Measurements from ENCODE around the gene HSPBP1. TPM values are rescaled to one million over a fixed set of nuclear protein-coding genes. Genes with fewer than 3 reads are reported as not detected.

The HSPBP1 gene
- total and polyA plus RNA-seq, 2 of the 4 experiments (the other 2 are of a cell fraction) = 21.0 to 43.2 TPM

DNA sequence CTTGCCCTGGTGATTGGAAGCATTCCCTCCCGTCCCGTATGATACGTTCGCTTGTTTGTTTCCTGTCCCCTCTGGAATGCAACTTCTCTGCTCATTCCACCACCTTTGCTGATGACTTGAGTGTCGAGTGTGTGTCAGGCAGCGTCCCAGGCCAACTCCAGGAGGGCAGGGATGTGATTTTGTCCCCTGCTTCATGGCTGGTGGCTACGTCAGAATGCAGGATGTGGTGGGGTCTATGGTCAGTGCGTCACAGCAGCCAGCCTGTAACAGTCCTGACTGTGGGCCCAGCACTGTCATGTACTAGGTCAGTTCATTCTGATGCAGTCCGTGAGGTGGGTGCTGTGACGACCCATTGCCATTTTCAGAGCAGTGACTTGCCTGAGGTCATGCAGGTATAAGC, 20.1 kb upstream of the HSPBP1 start:
- DNase-seq (no peak), ATAC-seq (ENCODE audit: low read depth) (no peak)
- intact Hi-C loops (cut with micrococcal nuclease) = loop anchor here (5.0 to 10.0 kb wide), 2 partner anchors 87 to 155 kb away; partner anchors contain the start of genes RPL28 and TNNT1
- Histone ChIP-seq H3K79me1 (ENCODE audit: low read depth in 1 of 2, low read length in 2 of 2) (no peaks in the 10 kb centered on the region), H3K9me1 (ENCODE audit: insufficient read depth, low read length) (no peaks in the 10 kb centered on the region), H2AK5ac (ENCODE audit: low read depth, low read length) (no peak overlapping the region), H3K4me2 (ENCODE audit: low read depth, low read length) (no peak overlapping the region), H3K4ac (ENCODE audit: low read depth, low read length) (no peak overlapping the region), H3K14ac (replicated peaks; ENCODE audit: low read depth, low read length) (no peak overlapping the region), H2BK20ac (ENCODE audit: low read depth, low read length) (no peak overlapping the region), H2BK15ac (ENCODE audit: low read depth, low read length) (no peak overlapping the region), H3K9ac (ENCODE audit: low read depth, low read length) (no peak overlapping the region), H3K27ac (ENCODE audit: insufficient read depth, low read length) (no peak overlapping the region), H2AFZ (replicated peaks; ENCODE audit: low read length, poor library complexity) (no peak overlapping the region), H3K23ac (ENCODE audit: low read depth, low read length) (no peak overlapping the region), H4K20me1 (ENCODE audit: insufficient read depth, low read length) (no peaks in the 10 kb centered on the region), H3K27me3 (ENCODE audit: control insufficient read depth, insufficient read depth, low read length) (no peaks in the 10 kb centered on the region), H3K4me1 (ENCODE audit: control insufficient read depth, insufficient read depth, low read length) (no peaks in the 10 kb centered on the region), H3K9me3 (ENCODE audit: control insufficient read depth, insufficient read depth, low read length) (no peaks in the 10 kb centered on the region), H3K56ac (ENCODE audit: extremely low read depth, insufficient read depth, low read length) (no peak overlapping the region), H3K36me3 (ENCODE audit: control insufficient read depth, insufficient read depth, low read length) (peaks cover 39% of the 10 kb centered on the region), H2BK120ac (ENCODE audit: low read depth, low read length) (no peak overlapping the region), H4K91ac (ENCODE audit: insufficient read depth, low read depth, low read length) (no peak overlapping the region), H2BK5ac (ENCODE audit: low read depth, low read length, poor library complexity, severe bottlenecking) (no peak overlapping the region), H4K8ac (ENCODE audit: low read depth in 2 of 2, low read length in 2 of 2) (no peak overlapping the region), H3K18ac (ENCODE audit: low read depth, low read length) (no peak overlapping the region), H4K5ac (ENCODE audit: low read depth, low read length) (no peak overlapping the region), H2AK9ac (replicated peaks; ENCODE audit: low read depth, low read length, poor library complexity) (no peak overlapping the region), H3K4me3 (ENCODE audit: insufficient read depth, low read depth, low read length) (no peak overlapping the region)
- ChIA-PET CTCF (no interaction called here), POLR2A (ENCODE audit: unreplicated experiment) (no interaction called here)
- TF ChIP-seq RAD21 (IDR thresholded peaks at IDR 0.05; ENCODE audit: low read length) (no peak), CHD1 (IDR thresholded peaks at IDR 0.05; ENCODE audit: low read depth, low read length) (no peak), RFX5 (IDR thresholded peaks at IDR 0.05; ENCODE audit: low read depth, low read length) (no peak), MXI1 (IDR thresholded peaks at IDR 0.05; ENCODE audit: borderline replicate concordance, low read depth, low read length) (no peak), BHLHE40 (IDR thresholded peaks at IDR 0.05; ENCODE audit: low read depth, low read length) (no peak), MAFK (IDR thresholded peaks at IDR 0.05; ENCODE audit: low read depth, low read length) (no peak), MAZ (IDR thresholded peaks at IDR 0.05; ENCODE audit: borderline replicate concordance, low read depth, low read length) (no peak), RCOR1 (IDR thresholded peaks at IDR 0.05; ENCODE audit: insufficient replicate concordance, low read length) (no peak), POLR2A (IDR thresholded peaks at IDR 0.05; ENCODE audit: low read depth, low read length) (no peak), SMC3 (IDR thresholded peaks at IDR 0.05; ENCODE audit: low read depth, low read length) (no peak)
- TF ChIP-seq, protein P1, sequence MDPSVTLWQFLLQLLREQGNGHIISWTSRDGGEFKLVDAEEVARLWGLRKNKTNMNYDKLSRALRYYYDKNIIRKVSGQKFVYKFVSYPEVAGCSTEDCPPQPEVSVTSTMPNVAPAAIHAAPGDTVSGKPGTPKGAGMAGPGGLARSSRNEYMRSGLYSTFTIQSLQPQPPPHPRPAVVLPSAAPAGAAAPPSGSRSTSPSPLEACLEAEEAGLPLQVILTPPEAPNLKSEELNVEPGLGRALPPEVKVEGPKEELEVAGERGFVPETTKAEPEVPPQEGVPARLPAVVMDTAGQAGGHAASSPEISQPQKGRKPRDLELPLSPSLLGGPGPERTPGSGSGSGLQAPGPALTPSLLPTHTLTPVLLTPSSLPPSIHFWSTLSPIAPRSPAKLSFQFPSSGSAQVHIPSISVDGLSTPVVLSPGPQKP (IDR thresholded peaks at IDR 0.05; ENCODE audit: borderline replicate concordance, low read depth, low read length) = no peak
- TF ChIP-seq, protein P2, sequence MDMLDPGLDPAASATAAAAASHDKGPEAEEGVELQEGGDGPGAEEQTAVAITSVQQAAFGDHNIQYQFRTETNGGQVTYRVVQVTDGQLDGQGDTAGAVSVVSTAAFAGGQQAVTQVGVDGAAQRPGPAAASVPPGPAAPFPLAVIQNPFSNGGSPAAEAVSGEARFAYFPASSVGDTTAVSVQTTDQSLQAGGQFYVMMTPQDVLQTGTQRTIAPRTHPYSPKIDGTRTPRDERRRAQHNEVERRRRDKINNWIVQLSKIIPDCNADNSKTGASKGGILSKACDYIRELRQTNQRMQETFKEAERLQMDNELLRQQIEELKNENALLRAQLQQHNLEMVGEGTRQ (IDR thresholded peaks at IDR 0.05; ENCODE audit: low read depth, low read length) = no peak
- TF ChIP-seq, protein P3, sequence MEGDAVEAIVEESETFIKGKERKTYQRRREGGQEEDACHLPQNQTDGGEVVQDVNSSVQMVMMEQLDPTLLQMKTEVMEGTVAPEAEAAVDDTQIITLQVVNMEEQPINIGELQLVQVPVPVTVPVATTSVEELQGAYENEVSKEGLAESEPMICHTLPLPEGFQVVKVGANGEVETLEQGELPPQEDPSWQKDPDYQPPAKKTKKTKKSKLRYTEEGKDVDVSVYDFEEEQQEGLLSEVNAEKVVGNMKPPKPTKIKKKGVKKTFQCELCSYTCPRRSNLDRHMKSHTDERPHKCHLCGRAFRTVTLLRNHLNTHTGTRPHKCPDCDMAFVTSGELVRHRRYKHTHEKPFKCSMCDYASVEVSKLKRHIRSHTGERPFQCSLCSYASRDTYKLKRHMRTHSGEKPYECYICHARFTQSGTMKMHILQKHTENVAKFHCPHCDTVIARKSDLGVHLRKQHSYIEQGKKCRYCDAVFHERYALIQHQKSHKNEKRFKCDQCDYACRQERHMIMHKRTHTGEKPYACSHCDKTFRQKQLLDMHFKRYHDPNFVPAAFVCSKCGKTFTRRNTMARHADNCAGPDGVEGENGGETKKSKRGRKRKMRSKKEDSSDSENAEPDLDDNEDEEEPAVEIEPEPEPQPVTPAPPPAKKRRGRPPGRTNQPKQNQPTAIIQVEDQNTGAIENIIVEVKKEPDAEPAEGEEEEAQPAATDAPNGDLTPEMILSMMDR (conservative IDR thresholded peaks at IDR 0.05; ENCODE audit: low read depth, low read length) = no peak
- no TSS peak for BruUV-seq (replicated peaks)
- WGBS, 2 experiments (ENCODE audit: extremely low coverage in 2 of 2, insufficient read length in 1 of 2) = 92% methylated on average over 5 of the region's 10 CpGs; no CpG with 5 or more reads in 1 of the 2 experiments
- dilution Hi-C loops (cut with HindIII; ENCODE audit: low sequenced_read_pairs, unreplicated experiment) = no loop called here
- in situ Hi-C loops (cut with MboI; ENCODE audit: low sequenced_read_pairs) = loop anchor here (10.0 to 25.0 kb wide), 2 partner anchors 85 to 337 kb away; partner anchors contain the start of genes CCDC106, RPL28, TMEM238 and ZNF580
